ENCODE results near the gene TREM2. TPM values are rescaled to one million over a fixed set of nuclear protein-coding genes. Genes with fewer than 3 reads are reported as not detected.

Gene TREM2
- total RNA-seq, 1 experiment from 2014 or later, result not detected

DNA sequence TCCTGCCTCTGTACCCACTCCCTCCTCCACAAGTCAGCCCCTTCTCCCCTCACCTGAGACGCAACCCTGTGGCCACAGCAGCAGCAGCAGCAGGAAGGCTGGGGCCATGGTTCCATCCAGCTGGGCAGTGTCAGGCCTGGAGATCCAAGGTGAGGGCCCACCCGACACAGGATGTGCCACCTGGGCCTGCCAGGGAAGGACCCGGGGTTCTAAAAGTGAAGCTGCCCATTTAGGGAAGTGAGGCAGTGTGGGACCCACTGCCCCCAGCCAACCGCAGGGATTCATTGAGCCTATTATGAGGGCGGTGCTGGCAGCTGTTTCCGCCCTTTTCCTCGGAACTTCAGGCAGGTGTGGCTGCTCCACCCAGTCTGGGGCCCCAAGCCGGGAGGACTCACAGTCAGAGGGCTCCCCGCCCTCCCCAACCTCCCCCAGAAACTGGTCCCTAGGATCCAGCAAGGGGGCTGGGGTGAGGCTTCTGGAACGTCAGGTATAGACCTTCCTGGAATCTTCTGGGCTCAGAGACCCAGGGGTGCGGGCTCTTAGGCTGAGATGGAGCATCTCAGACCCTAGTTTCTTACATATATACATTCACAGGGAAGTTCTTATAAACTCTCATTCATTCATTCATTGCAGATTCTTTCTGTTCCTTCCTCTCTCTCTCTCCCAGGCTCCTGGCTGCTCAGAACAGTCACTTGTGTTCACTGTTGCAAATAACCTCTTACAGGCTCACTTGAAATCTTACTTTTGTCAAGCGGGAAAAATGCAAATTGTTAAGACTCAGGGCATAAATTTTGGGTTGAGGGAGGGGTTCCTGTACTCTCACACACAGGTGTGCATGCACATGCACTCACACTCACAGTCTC is 38.2 kb upstream of the TREM2 start, which contains the start of gene TREML2:
Gene TREML2 (minus strand): TSS at position 249 of the 863 bp plus-strand sequence. CDS start 141 bp downstream, at position 108.
- Mint-ChIP-seq H3K4me1 (ENCODE audit: low read depth, unreplicated experiment) (no peaks in the 10 kb centered on the region), H3K4me3 (ENCODE audit: unreplicated experiment) (no peak within 1 kb of the TSS), H3K27ac (ENCODE audit: unreplicated experiment) (no peak within 1 kb of the TSS), H3K9me3 (ENCODE audit: unreplicated experiment) (no peaks in the 10 kb centered on the region), H3K27me3 (ENCODE audit: insufficient read depth, unreplicated experiment) (peaks cover 24% of the 10 kb centered on the region), H3K36me3 (ENCODE audit: insufficient read depth, unreplicated experiment) (no peaks in the 10 kb centered on the region)
- intact Hi-C loops (cut with micrococcal nuclease; ENCODE audit: unreplicated experiment), result no loop called here
- BruUV-seq (replicated peaks), result no TSS peak
- no peaks in the 10 kb centered on the region for H3K36me3 ChIP-seq (ENCODE audit: control insufficient read depth, insufficient read depth, low read length)
- no peak within 1 kb of the TSS for H3K4me3 ChIP-seq (ENCODE audit: low read depth, low read length)
- no peaks in the 10 kb centered on the region for H3K9me3 ChIP-seq
- DNase-seq, result no peak
- no peaks in the 10 kb centered on the region; the same call in none of the 2 replicates for H3K27me3 ChIP-seq (replicated peaks; ENCODE audit: control insufficient read depth, insufficient read depth, low read length)
- no peaks in the 10 kb centered on the region for H3K4me1 ChIP-seq
- TF ChIP-seq, protein P1, sequence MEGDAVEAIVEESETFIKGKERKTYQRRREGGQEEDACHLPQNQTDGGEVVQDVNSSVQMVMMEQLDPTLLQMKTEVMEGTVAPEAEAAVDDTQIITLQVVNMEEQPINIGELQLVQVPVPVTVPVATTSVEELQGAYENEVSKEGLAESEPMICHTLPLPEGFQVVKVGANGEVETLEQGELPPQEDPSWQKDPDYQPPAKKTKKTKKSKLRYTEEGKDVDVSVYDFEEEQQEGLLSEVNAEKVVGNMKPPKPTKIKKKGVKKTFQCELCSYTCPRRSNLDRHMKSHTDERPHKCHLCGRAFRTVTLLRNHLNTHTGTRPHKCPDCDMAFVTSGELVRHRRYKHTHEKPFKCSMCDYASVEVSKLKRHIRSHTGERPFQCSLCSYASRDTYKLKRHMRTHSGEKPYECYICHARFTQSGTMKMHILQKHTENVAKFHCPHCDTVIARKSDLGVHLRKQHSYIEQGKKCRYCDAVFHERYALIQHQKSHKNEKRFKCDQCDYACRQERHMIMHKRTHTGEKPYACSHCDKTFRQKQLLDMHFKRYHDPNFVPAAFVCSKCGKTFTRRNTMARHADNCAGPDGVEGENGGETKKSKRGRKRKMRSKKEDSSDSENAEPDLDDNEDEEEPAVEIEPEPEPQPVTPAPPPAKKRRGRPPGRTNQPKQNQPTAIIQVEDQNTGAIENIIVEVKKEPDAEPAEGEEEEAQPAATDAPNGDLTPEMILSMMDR (IDR thresholded peaks at IDR 0.05; ENCODE audit: insufficient read depth in 1 of 2, low read depth in 1 of 2, low read length in 1 of 2, severe bottlenecking in 1 of 2, unreplicated experiment in 1 of 2), result no peak
- ChIA-PET CTCF (no interaction called here), POLR2A (no interaction called here)

DNA sequence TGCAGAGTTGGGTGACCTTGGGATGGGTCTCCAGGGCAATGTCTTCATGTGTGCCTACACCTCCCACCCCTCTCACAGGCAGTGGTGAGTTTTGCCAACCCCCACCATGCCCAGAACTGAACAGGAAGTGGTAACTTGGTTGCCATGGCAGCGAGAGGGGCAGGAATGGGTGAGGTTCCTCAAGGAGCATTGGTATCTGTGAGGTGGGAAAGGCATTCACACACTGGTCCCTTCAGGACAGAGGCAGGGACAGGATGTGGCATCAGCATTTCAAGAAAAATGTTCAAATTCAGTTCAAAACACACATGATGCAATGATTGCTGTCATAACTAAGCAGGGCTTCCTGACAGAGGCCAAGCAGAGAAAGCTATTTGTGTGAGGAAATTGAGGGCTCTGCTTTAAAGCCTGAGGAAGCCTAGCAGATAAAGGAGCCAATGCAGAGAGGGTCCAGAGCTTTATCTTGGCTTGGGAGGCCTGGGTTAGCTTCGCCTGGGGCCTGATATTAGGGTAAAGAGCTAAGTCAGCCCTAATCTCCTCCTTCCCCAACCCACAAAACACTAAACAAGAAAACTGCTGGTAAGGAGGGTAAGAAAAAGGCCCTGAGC is 37.5 kb upstream of the TREM2 start:
- BruUV-seq (replicated peaks), result no TSS peak
- no peak overlapping the region for H3K4me3 ChIP-seq (ENCODE audit: low read depth, low read length)
- TF ChIP-seq, protein P1 (IDR thresholded peaks at IDR 0.05; ENCODE audit: insufficient read depth in 1 of 2, low read depth in 1 of 2, low read length in 1 of 2, severe bottlenecking in 1 of 2, unreplicated experiment in 1 of 2), result no peak
- CTCF ChIA-PET, result no interaction called here
- no peaks in the 10 kb centered on the region for H3K4me1 ChIP-seq
- Mint-ChIP-seq H3K27ac (ENCODE audit: unreplicated experiment) (no peak overlapping the region), H3K4me3 (ENCODE audit: unreplicated experiment) (no peak overlapping the region), H3K9me3 (ENCODE audit: unreplicated experiment) (no peaks in the 10 kb centered on the region), H3K27me3 (ENCODE audit: insufficient read depth, unreplicated experiment) (peaks cover 23% of the 10 kb centered on the region), H3K36me3 (ENCODE audit: insufficient read depth, unreplicated experiment) (no peaks in the 10 kb centered on the region), H3K4me1 (ENCODE audit: low read depth, unreplicated experiment) (no peaks in the 10 kb centered on the region)
- H3K36me3 ChIP-seq (ENCODE audit: control insufficient read depth, insufficient read depth, low read length), result no peaks in the 10 kb centered on the region
- intact Hi-C loops (cut with micrococcal nuclease; ENCODE audit: unreplicated experiment), result no loop called here
- POLR2A ChIA-PET, result no interaction called here
- H3K27me3 ChIP-seq (replicated peaks; ENCODE audit: control insufficient read depth, insufficient read depth, low read length), result peaks cover under 1% of the 10 kb centered on the region
- H3K9me3 ChIP-seq, result no peaks in the 10 kb centered on the region
- no peak for DNase-seq

DNA sequence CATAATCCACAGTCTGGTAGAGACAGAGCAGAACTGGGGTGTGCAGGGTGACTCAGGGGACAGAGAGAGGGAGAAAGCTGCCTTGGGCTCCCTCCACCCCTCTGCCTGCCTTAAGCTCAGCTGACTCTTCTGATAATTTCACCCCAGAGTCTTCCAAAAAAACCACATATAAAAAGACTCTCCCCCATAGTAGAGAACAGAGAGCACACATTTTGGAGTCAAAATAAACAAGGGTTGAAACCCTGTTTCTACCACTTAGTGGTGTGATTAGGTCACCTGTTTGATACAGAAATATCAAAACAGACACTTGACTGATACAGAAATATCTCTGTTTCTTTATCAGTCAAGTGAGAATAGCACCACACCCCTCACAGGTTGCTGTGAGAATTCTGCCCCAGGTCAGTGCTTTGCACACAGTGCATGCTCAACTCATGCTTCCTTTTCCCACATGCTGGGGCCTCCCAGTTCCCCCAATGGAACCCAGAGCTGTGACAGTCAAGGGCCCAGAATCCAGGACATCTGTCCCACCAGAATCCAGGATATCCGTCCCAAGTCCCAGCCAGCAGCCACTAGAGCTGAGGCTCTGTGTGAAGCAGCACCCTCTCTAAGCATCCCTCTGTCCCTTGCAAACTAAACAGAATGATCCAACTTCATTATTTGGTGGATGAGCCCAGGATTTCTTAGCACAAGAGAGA is 36.8 kb upstream of the TREM2 start:
- no TSS peak for BruUV-seq (replicated peaks)
- H3K36me3 Mint-ChIP-seq (ENCODE audit: insufficient read depth, unreplicated experiment), result no peaks in the 10 kb centered on the region
- H3K27ac Mint-ChIP-seq (ENCODE audit: unreplicated experiment), result no peak overlapping the region
- intact Hi-C loops (cut with micrococcal nuclease; ENCODE audit: unreplicated experiment), result no loop called here
- ChIA-PET CTCF (no interaction called here), POLR2A (no interaction called here)
- TF ChIP-seq, protein P1 (IDR thresholded peaks at IDR 0.05; ENCODE audit: insufficient read depth in 1 of 2, low read depth in 1 of 2, low read length in 1 of 2, severe bottlenecking in 1 of 2, unreplicated experiment in 1 of 2), result no peak
- Histone ChIP-seq H3K4me1 (no peaks in the 10 kb centered on the region), H3K36me3 (ENCODE audit: control insufficient read depth, insufficient read depth, low read length) (no peaks in the 10 kb centered on the region), H3K27me3 (replicated peaks; ENCODE audit: control insufficient read depth, insufficient read depth, low read length) (peaks cover 2% of the 10 kb centered on the region), H3K4me3 (ENCODE audit: low read depth, low read length) (no peak overlapping the region), H3K9me3 (no peaks in the 10 kb centered on the region)
- DNase-seq, result no peak
- no peaks in the 10 kb centered on the region for H3K9me3 Mint-ChIP-seq (ENCODE audit: unreplicated experiment)
- H3K27me3 Mint-ChIP-seq (ENCODE audit: insufficient read depth, unreplicated experiment), result peaks cover 25% of the 10 kb centered on the region
- no peaks in the 10 kb centered on the region for H3K4me1 Mint-ChIP-seq (ENCODE audit: low read depth, unreplicated experiment)
- H3K4me3 Mint-ChIP-seq (ENCODE audit: unreplicated experiment), result no peak overlapping the region
